GM12891 (cell line): ENCODE data around the gene SPECC1.

ENCODE experiments used
- DNase-seq: peaks from one replicate; pipeline ENCODE4 v3.0.0; 2011; ENCODE audit warnings: low spot score; ENCODE audit not compliant: insufficient read length
- FAIRE-seq: peaks from 2 replicates; lab custom pipeline; 2011; peaks lifted over from hg19 to GRCh38; lab: Jason Lieb, UNC
- PAX5 ChIP-seq: IDR thresholded peaks from 2 replicates; pipeline ENCODE4 v1.6.1; 2011; ENCODE audit warnings: low read length, moderate library complexity, mild to moderate bottlenecking; ENCODE audit not compliant: insufficient read depth, severe bottlenecking
- POLR2A ChIP-seq: IDR thresholded peaks from 2 replicates; pipeline ENCODE4 v1.6.1; 2011; ENCODE audit warnings: low read depth, low read length, control low read depth
- POLR2AphosphoS5 ChIP-seq: IDR thresholded peaks from 2 replicates; pipeline ENCODE4 v1.6.1; 2011; ENCODE audit warnings: low read depth, low read length, control low read depth
- POU2F2 ChIP-seq: IDR thresholded peaks from 2 replicates; pipeline ENCODE4 v1.6.1; 2011; ENCODE audit warnings: low read depth, mild to moderate bottlenecking, control low read depth, low read length, moderate library complexity
- SPI1 ChIP-seq: IDR thresholded peaks from 2 replicates; pipeline ENCODE4 v1.6.1; 2011; ENCODE audit warnings: low read depth, low read length, control low read depth
- TAF1 ChIP-seq: IDR thresholded peaks from 2 replicates; pipeline ENCODE4 v1.6.1; 2011; ENCODE audit warnings: low read depth, low read length, control low read depth

The SPECC1 gene

GRCh38 chr17:20280051-20280450 lies 270.9 kb downstream of the SPECC1 start:
- no peak for FAIRE-seq
- no peak for DNase-seq
- TF ChIP-seq POLR2A (no peak), SPI1 (no peak), POU2F2 (no peak), PAX5 (no peak), POLR2AphosphoS5 (no peak), TAF1 (no peak)

- DNase-seq (no peak), FAIRE-seq (no peak)
- no peak for TF ChIP-seq TAF1
- no peak for TF ChIP-seq SPI1
- TF ChIP-seq POLR2AphosphoS5: no peak
- TF ChIP-seq PAX5: no peak
- TF ChIP-seq POU2F2: no peak
- no peak for TF ChIP-seq POLR2A
Observed at GRCh38 chr17:20280851-20281250, 271.7 kb downstream of the SPECC1 start.

DNA sequence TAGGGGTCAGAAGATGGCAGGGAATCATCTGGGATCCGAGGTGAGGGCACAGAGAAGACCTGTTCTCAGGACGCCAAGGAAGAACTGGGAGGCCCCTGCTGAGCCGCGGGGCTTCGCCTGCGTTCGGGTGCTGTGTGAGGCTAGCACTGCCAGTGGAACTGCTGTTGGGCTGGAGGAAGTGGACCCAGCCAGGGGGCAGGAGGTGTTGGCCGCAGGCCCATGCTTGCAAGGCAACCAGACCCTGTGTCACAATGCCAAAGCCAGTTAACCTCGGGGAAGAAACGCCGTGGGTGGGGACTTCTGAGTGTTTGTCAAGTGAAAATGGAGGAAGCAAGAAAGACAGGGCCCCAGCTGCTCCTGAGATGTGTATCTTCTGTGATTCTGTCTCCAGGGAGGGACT lies 272.7 kb downstream of the SPECC1 start:
- DNase-seq (no peak), FAIRE-seq (no peak)
- no peak for TF ChIP-seq POU2F2
- no peak for TF ChIP-seq PAX5
- no peak for TF ChIP-seq SPI1
- no peak for TF ChIP-seq POLR2AphosphoS5
- no peak for TF ChIP-seq POLR2A
- TF ChIP-seq TAF1: no peak

DNA sequence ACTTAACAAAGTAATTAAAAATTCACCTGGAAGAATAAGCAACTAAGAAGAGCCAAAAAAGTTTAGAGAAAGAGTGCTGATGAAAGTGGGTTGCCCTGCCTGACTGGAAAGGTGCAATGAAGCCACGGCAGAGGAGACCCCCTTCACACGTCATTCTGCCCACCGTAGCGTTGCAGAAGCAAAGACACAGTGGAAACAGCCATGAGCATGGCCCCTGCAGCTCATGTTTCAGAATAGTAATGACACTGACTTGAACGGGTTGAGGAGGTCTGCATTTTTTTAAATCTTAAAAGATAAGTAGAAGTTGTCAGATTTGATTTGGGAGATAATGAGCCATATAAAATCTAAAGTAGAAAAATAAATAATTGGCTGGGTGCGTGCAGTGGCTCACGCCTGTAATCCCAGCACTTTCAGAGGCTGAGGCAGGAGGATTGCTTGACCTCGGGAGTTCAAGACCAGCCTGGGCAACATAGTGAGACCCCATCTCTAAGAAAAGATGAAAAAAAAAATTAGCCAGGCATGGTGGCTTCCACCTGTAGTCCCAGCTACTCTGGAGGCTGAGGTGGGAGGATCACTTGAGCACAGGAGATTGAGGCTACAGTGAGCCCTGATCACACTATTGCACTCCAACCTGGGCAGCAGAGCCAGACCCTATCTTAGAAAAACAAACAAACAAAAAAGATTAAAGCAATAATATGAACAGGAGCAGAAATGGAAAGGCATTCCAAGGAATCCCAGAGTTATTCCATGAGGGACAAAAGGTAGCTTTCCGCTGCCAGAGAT lies 273.6 kb downstream of the SPECC1 start:
- TF ChIP-seq TAF1 (no peak), PAX5 (no peak), POLR2A (no peak), POLR2AphosphoS5 (no peak), POU2F2 (no peak), SPI1 (no peak)
- no peak for DNase-seq
- no peak for FAIRE-seq

GRCh38 chr17:20284022-20284421 lies 274.9 kb downstream of the SPECC1 start:
- FAIRE-seq: no peak
- TF ChIP-seq POU2F2: no peak
- TF ChIP-seq POLR2A: no peak
- no peak for TF ChIP-seq SPI1
- TF ChIP-seq PAX5: no peak
- TF ChIP-seq TAF1: no peak
- no peak for TF ChIP-seq POLR2AphosphoS5

GRCh38 chr17:20284570-20285295 lies 275.6 kb downstream of the SPECC1 start:
- FAIRE-seq (no peak), DNase-seq (no peak)

More at GRCh38 chr17:20284022-20284421, 274.9 kb downstream of the SPECC1 start:
- DNase-seq: no peak

GRCh38 chr17:20289984-20290383 lies 280.8 kb downstream of the SPECC1 start:
- TF ChIP-seq TAF1: no peak
- FAIRE-seq (no peak), DNase-seq (no peak)

More at GRCh38 chr17:20284570-20285295, 275.6 kb downstream of the SPECC1 start:
- no peak for TF ChIP-seq POU2F2
- TF ChIP-seq TAF1: no peak
- no peak for TF ChIP-seq POLR2A
- TF ChIP-seq POLR2AphosphoS5: no peak
- TF ChIP-seq SPI1: no peak
- TF ChIP-seq PAX5: no peak

- DNase-seq (no peak), FAIRE-seq (no peak)
- TF ChIP-seq POLR2AphosphoS5: no peak
- no peak for TF ChIP-seq TAF1
- TF ChIP-seq PAX5: no peak
- TF ChIP-seq SPI1: no peak
- no peak for TF ChIP-seq POU2F2
- TF ChIP-seq POLR2A: no peak
Observed at GRCh38 chr17:20291853-20292252, 282.7 kb downstream of the SPECC1 start.

DNA sequence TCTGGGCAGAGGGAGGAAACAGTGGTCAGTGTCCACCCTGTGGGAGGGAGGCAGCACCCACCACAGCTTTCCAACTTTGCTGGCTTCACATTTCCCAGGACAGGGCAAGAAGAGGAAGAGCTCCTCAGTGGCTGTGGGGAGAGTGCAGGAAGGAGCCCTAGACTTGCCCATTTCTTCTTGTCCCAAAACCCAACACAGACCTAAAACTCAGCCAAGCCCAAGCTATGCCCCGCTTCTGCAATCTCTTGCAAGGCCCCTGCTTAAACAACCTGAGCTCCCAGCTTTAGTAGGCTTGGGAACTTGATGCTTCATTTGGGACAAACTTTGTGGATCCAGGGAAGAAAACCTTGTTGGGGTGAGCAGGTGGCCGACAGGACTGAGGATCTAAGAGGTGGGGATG lies 284.3 kb downstream of the SPECC1 start:
- no peak for DNase-seq
- no peak for FAIRE-seq
- TF ChIP-seq TAF1: no peak
- no peak for TF ChIP-seq PAX5
- no peak for TF ChIP-seq POU2F2
- TF ChIP-seq POLR2A: no peak
- no peak for TF ChIP-seq SPI1
- TF ChIP-seq POLR2AphosphoS5: no peak
